ENCODE measurements around the gene SCNN1G.

DNA sequence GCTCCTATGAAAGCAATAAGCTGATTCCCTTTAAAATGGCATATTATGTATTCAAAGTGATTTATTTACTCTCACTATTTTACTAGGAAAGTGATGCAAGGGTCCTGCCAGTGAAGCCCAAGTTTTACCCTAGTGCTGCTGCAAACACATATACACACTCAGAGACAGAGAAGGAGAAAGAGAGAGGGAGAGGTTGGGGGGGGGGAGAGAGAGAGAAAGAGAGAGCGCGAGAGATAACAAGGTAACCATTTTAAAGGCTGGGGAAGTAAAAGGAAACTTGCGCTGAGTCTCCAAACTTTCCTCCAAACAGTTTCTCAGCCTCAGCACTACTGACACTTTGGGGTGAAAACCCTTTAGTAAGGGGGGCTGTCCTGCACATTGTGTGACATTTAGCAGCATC, 39.2 kb upstream of the SCNN1G start:
- no peak for TF ChIP-seq GATA2 (IDR thresholded peaks at IDR 0.05; ENCODE audit: low read depth, low read length)
- no peak for TF ChIP-seq GATA3 (IDR thresholded peaks at IDR 0.05; ENCODE audit: low read depth, low read length)

Measured in SH-SY5Y (cell line).